GM18511 (cell line): ENCODE results near the gene COL16A1.
A peak's percentile ranks its signal among the peaks of the same experiment; 100 is the strongest.

Experiments
- ATAC-seq: cut with Tn5 transposase; IDR thresholded peaks from one replicate; pipeline ENCODE4 v1.9.1; 2021; ENCODE audit warnings: mild to moderate bottlenecking, moderate library complexity; ENCODE audit not compliant: unreplicated experiment

COL16A1 gene

DNA sequence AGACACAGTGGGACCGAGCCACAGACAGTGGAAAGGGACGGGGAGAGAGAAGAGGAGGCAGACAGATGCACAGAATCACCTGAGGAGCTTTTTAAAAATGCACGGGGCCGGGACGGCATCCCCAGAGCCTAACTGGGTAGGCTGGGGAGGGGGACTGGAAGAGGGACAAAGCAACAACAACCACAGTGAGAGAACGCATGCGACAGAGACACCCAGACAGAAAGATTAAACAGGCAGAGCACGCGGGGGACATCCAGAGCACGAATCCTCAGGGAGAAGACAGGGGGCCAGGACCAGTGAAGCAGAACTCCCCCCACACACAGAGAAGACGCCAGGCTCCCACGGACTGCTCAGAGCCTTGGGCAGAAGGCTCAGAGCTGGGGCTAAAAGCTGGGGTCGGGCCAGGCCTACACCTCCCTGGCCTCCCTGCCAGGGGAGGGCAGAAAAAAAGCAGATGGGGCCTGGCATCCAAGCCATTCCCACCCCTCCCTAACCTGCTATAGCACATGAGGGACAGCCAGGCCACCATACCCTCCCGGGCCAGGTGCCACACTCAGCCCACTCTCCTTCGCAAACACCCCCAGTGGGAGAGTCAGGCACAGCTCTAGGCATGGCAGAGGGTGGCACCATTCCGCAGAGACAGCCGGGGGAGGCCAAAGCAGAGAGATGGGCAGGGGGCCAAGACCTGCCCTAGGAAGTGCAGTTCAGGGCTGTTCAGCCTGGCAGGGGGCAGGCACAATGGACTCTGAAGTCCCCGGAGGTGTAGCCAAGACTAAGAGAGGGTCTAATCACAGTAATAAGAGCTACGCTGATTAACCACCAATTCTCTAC is 29.8 kb upstream of the COL16A1 start:
- no peak for ATAC-seq

GRCh38 chr1:31732751-31733289 is 29.0 kb upstream of the COL16A1 start:
- no peak for ATAC-seq

DNA sequence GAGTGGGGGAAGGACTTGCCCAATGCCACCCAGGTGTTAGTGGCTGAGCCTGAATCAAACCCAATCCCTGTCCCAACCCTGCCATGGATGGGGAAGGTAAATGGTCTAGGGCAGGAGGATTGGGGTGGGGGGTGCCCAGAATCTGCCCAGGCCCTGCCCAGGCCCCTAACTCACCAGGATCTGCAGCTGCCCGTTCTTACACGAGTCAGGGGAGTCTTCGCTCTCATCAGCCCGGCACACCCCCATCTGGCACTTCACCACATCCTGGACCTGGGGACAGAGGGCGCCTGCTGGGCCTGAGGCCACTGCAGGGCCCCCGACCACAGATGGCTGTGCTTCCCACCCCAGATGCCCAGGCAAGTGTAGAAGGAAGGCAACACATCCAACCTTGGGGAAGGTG is 28.5 kb upstream of the COL16A1 start:
- no peak for ATAC-seq

GRCh38 chr1:31731049-31731565 is 27.3 kb upstream of the COL16A1 start:
- no peak for ATAC-seq

- ATAC-seq = no peak
These were observed 26.7 kb upstream of the COL16A1 start for GRCh38 chr1:31730336-31731048.

DNA sequence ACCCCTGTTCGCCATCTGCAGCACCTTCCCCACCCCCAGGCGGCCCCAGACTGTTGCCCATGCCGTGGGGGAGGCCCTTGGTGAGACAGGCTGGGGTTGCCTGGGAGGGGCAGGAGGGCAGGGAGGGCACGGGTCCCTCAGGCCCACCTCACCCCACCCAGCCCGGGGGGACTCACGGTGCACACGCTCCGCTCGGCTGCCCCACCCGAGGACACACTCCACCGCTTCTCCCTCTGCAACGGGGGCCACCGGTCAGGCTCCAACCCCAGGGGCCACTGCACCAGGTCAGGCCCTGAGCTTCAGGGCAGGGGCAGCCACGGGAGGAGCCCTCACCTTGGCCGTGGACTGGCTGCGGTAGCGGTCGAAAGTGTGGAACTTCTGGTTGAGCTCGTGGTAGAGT is 24.0 kb upstream of the COL16A1 start:
- ATAC-seq = no peak

GRCh38 chr1:31727195-31727594 is 23.4 kb upstream of the COL16A1 start:
- no peak for ATAC-seq

- no peak for ATAC-seq
These were observed 22.9 kb upstream of the COL16A1 start for GRCh38 chr1:31726715-31727114.

DNA sequence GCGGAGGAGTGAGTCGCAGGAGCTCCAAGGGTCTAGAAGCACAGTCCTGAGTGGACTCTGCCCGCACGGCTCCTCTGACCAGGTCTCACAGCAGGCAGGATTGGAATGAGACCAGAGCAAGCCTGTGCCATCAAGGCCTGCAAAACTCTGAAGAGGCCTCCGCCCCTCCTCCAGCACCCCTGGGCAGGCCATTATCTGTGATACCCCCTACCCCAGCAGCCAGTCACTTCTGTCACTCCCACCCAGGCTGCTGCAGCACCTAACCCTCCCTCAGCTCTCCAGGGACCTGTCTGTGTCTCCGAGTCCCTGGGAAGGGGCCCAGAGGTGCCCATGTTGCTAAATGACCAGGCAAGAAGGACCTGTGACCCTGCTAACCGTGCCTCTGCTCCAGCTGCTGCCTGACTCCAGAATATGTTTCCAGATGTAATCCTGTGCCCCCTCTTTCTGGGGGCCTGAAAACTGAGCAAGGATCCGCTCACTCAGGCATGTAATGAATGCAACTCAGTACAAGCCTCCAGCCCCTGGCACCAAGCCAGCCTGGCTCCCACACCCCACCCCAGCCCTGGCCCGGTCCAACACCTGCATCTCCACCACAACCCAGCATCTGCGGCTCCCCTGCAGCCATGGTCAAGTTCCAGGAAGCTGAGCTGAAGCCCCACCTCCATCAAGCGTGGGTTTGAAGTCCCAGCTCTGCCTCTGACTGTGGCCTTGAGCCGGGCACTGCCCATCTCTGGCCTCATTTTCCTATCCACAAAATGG is 22.1 kb upstream of the COL16A1 start:
- no peak for ATAC-seq

- no peak for ATAC-seq
These were observed 21.3 kb upstream of the COL16A1 start for GRCh38 chr1:31725134-31725533.

DNA sequence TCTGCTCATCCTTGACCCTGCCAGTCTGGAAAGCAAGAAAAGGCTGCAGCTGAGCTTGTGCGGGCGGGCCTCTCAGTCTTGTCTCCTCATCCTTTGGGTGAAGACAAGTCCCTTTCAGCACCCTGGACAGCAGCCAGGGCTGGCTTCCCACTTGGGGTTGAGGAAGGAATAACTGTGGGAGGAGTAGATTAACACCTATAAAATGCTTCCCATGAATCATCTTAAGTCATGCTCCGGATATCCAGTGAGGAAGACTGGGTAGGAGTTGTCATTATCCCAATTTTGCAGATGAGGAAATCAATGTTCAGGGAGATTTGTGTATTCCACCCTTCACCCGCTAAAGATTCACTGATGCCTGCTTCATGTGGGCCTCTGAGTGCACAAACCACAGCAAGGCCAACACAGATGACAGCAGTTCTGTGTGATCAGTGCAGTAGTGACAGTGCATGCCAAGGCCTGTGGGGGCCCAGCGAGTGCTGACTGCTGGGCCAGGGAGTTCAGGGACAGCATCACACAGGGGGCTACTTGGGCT is 20.1 kb upstream of the COL16A1 start:
- no peak for ATAC-seq

DNA sequence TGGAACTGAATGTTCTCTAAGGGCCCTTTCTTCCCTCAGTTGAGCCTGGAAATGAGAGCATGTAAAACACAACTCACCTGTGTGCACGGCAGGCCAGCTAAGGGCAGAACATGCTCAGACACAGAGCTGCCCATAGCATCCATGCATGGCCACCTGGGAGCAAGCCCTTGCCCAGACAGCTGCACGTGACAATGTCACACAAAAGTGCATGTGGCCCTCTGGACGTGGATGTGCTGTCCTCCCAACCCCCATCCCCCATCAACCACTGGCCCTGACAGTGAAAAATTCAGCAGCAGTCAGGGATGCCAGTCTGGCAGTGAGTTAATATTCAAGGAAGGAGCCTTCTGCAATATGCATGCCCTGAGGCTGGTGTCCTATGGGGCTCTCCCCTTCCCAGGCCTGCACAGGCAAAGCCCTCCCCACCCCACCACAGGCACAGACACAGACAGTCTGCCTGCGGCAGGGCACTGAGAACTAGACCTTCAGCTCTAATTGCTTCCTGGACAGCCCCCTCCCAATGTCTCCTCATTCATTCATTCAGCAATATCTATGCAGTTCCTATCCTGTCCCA is 14.6 kb upstream of the COL16A1 start:
- ATAC-seq = no peak

DNA sequence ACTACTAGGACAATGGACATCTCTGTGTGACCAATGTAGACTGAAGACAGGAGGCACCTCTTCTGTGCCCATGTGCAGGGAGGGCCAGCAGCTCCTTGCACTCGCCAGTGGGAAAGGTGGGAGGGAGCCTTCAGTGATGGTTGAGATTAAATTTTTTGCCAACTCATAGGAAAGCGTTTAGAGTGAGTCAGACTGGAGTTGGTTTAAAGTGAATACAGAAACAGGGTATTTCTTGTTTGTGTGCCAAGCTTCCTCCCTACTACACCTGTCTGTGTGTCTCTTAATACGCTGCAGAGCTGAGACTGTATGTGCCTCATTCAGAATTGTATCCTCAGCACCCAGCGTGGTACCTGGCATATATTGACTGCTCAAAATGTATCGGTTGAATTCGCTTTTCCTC is 13.5 kb upstream of the COL16A1 start:
- ATAC-seq = no peak

DNA sequence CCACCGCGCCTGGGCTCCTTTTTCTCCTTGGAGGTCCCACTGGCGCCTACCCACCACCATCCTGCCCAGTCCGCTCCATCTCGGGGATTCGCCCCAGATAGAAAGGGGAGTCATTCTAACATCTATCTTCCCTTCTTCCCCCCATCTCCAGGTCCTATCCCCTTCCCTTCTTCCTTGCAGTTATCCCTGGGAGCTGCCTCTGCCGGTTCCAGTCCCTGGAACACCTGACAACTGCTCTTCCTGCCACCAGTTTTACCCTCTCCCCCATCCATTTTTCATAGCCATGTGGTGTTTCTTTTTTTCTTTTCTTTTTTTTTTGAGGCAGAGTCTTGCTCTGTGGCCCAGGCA is 12.0 kb upstream of the COL16A1 start:
- no peak for ATAC-seq

GRCh38 chr1:31715087-31715872 is 11.5 kb upstream of the COL16A1 start:
- peak; percentile 69 for ATAC-seq

DNA sequence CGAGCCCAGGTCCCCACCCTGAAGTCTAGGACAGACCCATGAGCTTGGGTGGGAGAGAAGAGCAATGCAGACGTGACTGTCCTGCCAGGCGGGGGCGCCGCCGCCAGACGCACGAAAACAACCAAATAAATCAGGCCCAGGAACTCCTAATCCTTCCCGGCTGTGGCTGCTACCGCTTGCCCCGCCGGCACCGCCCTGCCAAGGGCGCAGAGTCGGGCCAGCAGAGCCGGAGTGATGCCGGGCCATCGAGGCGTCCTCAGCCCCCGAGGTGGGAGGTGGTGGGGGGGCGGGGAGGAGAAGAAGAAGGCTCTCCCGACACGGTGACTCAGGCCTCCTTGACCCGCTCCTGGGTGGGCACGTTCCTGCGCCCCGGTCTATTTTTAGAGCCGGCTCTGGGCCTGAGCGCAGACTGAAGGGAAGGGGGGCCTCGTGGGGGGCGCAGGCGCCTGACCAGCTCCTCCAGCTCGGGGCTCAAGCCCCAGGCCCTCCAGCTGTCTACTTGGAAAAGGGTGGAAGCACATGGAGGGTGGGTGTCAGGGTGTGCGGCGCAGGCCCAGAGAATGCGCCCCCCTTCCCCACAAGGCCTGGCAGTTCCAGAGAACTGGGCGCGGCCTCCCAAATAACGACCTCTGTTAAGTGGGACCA is 10.7 kb upstream of the COL16A1 start:
- no peak for ATAC-seq

DNA sequence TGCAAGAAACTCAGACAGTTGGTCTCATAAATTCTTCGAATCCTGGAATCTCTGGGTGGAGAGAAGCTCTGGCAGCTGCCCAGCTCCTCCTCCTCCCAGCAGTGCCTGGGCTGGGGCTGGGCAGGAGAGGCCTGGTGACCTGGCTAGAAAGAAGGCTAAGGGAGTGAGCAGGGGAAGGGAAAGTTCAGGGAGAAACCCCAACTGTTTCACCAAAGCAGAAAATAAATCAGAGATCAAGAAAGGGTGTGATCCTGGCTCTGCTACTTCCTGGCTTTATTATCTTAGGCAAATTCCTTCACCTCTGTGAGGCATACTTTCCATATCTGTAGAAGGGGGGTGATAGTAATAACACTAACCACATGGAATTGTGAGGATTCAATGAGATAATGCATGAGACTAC is 8.8 kb upstream of the COL16A1 start:
- no peak for ATAC-seq

- ATAC-seq = no peak
These were observed 8.3 kb upstream of the COL16A1 start for GRCh38 chr1:31712068-31712467.

- no peak for ATAC-seq
These were observed 4.5 kb upstream of the COL16A1 start for GRCh38 chr1:31708324-31708723.
